ENCODE measurements around the gene EPX. TPM values are rescaled to one million over a fixed set of nuclear protein-coding genes. Genes with fewer than 3 reads are reported as not detected.

EPX gene
- total RNA-seq, 2 donors from 2014 or later = not detected

GRCh38 chr17:58246781-58247180 lies 54.3 kb downstream of the EPX start:
- H3K4me3 Mint-ChIP-seq = no peak overlapping the region
- no peak for TF ChIP-seq CTCF (conservative IDR thresholded peaks at IDR 0.05)
- no peak overlapping the region for H3K9ac ChIP-seq (ENCODE audit: extremely low read depth, low read length, poor library complexity, severe bottlenecking)
- H3K36me3 Mint-ChIP-seq (ENCODE audit: low read depth) = no peaks in the 10 kb centered on the region
- no peaks in the 10 kb centered on the region for H3K4me1 Mint-ChIP-seq
- H3K9me3 Mint-ChIP-seq = peaks cover 10% of the 10 kb centered on the region
- peaks cover 97% of the 10 kb centered on the region for H3K27me3 Mint-ChIP-seq (ENCODE audit: insufficient read depth)
- no peaks in the 10 kb centered on the region for H3K9me3 ChIP-seq (ENCODE audit: control insufficient read depth, low read length)
- no peak for DNase-seq
- no peaks in the 10 kb centered on the region for H3K4me1 ChIP-seq (ENCODE audit: control insufficient read depth, insufficient read depth, low read length)
- no peak overlapping the region for H3K27ac ChIP-seq (ENCODE audit: low read depth, low read length)
- H3K36me3 ChIP-seq (ENCODE audit: control insufficient read depth, insufficient read depth, low read length) = no peaks in the 10 kb centered on the region
- peaks cover 92% of the 10 kb centered on the region for H3K27me3 ChIP-seq (ENCODE audit: control insufficient read depth, insufficient read depth, low read length, poor library complexity, severe bottlenecking)
- no peak overlapping the region for H3K27ac Mint-ChIP-seq
- H3K4me3 ChIP-seq (ENCODE audit: low read length) = no peak overlapping the region
- 81 to 87% methylated on average over 1 of the region's 1 CpG for WGBS, 2 experiments (ENCODE audit: insufficient coverage in 1 of 2, insufficient read length in 1 of 2)

GRCh38 chr17:58247511-58248363 lies 55.2 kb downstream of the EPX start:
- Histone ChIP-seq H3K27ac (ENCODE audit: low read depth, low read length) (no peak overlapping the region), H3K27me3 (ENCODE audit: control insufficient read depth, insufficient read depth, low read length, poor library complexity, severe bottlenecking) (peaks cover 91% of the 10 kb centered on the region), H3K36me3 (ENCODE audit: control insufficient read depth, insufficient read depth, low read length) (no peaks in the 10 kb centered on the region), H3K9me3 (ENCODE audit: control insufficient read depth, low read length) (no peaks in the 10 kb centered on the region), H3K4me3 (ENCODE audit: low read length) (no peak overlapping the region), H3K9ac (ENCODE audit: extremely low read depth, low read length, poor library complexity, severe bottlenecking) (no peak overlapping the region), H3K4me1 (ENCODE audit: control insufficient read depth, insufficient read depth, low read length) (no peaks in the 10 kb centered on the region)
- Mint-ChIP-seq H3K4me3 (no peak overlapping the region), H3K27me3 (ENCODE audit: insufficient read depth) (peaks cover 97% of the 10 kb centered on the region), H3K36me3 (ENCODE audit: low read depth) (no peaks in the 10 kb centered on the region), H3K4me1 (no peaks in the 10 kb centered on the region), H3K9me3 (peaks cover 10% of the 10 kb centered on the region), H3K27ac (no peak overlapping the region)
- TF ChIP-seq CTCF (conservative IDR thresholded peaks at IDR 0.05) = no peak
- peak; percentile 40 for DNase-seq
- 86 to 88% methylated on average over 2 to 10 of the region's 10 CpGs for WGBS, 2 experiments (ENCODE audit: insufficient coverage in 1 of 2, insufficient read length in 1 of 2)

- H3K4me1 Mint-ChIP-seq = no peaks in the 10 kb centered on the region
- H3K36me3 Mint-ChIP-seq (ENCODE audit: low read depth) = no peaks in the 10 kb centered on the region
- WGBS, 2 experiments (ENCODE audit: insufficient coverage in 1 of 2, insufficient read length in 1 of 2) = 47 to 60% methylated on average over 9 to 10 of the region's 10 CpGs
- no peak for TF ChIP-seq CTCF (conservative IDR thresholded peaks at IDR 0.05)
- peak overlapping the region; percentile 38 for H3K4me3 Mint-ChIP-seq
- H3K9me3 Mint-ChIP-seq = peaks cover 10% of the 10 kb centered on the region
- no peak for DNase-seq
- peaks cover 97% of the 10 kb centered on the region for H3K27me3 Mint-ChIP-seq (ENCODE audit: insufficient read depth)
- Histone ChIP-seq H3K4me1 (ENCODE audit: control insufficient read depth, insufficient read depth, low read length) (no peaks in the 10 kb centered on the region), H3K9me3 (ENCODE audit: control insufficient read depth, low read length) (no peaks in the 10 kb centered on the region), H3K27ac (ENCODE audit: low read depth, low read length) (no peak overlapping the region), H3K4me3 (ENCODE audit: low read length) (peak overlapping the region; percentile 58), H3K36me3 (ENCODE audit: control insufficient read depth, insufficient read depth, low read length) (no peaks in the 10 kb centered on the region), H3K9ac (ENCODE audit: extremely low read depth, low read length, poor library complexity, severe bottlenecking) (no peak overlapping the region), H3K27me3 (ENCODE audit: control insufficient read depth, insufficient read depth, low read length, poor library complexity, severe bottlenecking) (peaks cover 93% of the 10 kb centered on the region)
- no peak overlapping the region for H3K27ac Mint-ChIP-seq
Measured at GRCh38 chr17:58248955-58249269, 56.4 kb downstream of the EPX start.

All from endodermal cell (in vitro differentiated cells).